Measurements from ENCODE around the gene ETV2. TPM values are rescaled to one million over a fixed set of nuclear protein-coding genes. Genes with fewer than 3 reads are reported as not detected.
A peak's percentile ranks its signal among the peaks of the same experiment; 100 is the strongest.
"Not testable (repeated sequence)": the region's sequence is repeated elsewhere in the genome, so short reads cannot be mapped to it uniquely, and the experiment has no call there.

Gene ETV2
- total and polyA plus RNA-seq, 2 of the 4 experiments (the other 2 are of a cell fraction) = 1.2 TPM; not detected in 1

DNA sequence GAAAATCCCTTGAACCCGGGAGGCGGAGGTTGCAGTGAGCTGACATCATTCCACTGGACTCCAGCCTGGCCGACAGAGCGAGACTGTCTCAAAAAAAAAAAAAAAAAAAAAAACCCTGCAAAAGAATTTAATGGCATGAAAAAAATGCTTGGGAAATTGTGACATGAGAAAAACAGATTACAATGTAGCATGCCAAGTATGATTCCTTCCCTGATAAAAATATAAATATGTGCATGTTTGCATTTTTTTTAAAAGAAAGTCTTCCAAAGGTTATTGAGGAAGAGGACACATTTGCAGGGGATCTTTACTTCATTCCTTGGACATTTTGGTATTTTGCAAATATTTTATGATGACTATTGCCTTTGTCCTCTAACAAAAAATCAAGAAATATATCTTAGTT is 48.3 kb downstream of the ETV2 start:
- Histone ChIP-seq H3K14ac (replicated peaks; ENCODE audit: low read depth, low read length) (no peak overlapping the region), H2BK15ac (ENCODE audit: low read depth, low read length) (no peak overlapping the region), H3K9me1 (ENCODE audit: insufficient read depth, low read length) (no peaks in the 10 kb centered on the region), H2AK5ac (ENCODE audit: low read depth, low read length) (no peak overlapping the region), H3K4me1 (ENCODE audit: control insufficient read depth, insufficient read depth, low read length) (peaks cover 3% of the 10 kb centered on the region; the same call in 1 of the 2 replicates), H2AK9ac (replicated peaks; ENCODE audit: low read depth, low read length, poor library complexity) (no peak overlapping the region), H3K27ac (ENCODE audit: insufficient read depth, low read length) (no peak overlapping the region), H2AFZ (replicated peaks; ENCODE audit: low read length, poor library complexity) (no peak overlapping the region), H3K4ac (ENCODE audit: low read depth, low read length) (no peak overlapping the region), H3K23ac (ENCODE audit: low read depth, low read length) (no peak overlapping the region), H2BK5ac (ENCODE audit: low read depth, low read length, poor library complexity, severe bottlenecking) (no peak overlapping the region), H4K5ac (ENCODE audit: low read depth, low read length) (no peak overlapping the region), H3K4me2 (ENCODE audit: low read depth, low read length) (no peak overlapping the region), H3K36me3 (ENCODE audit: control insufficient read depth, insufficient read depth, low read length) (no peaks in the 10 kb centered on the region), H3K9ac (ENCODE audit: low read depth, low read length) (no peak overlapping the region), H4K20me1 (ENCODE audit: insufficient read depth, low read length) (no peaks in the 10 kb centered on the region), H2BK20ac (ENCODE audit: low read depth, low read length) (no peak overlapping the region), H4K91ac (ENCODE audit: insufficient read depth, low read depth, low read length) (no peak overlapping the region), H3K18ac (ENCODE audit: low read depth, low read length) (no peak overlapping the region), H4K8ac (ENCODE audit: low read depth in 2 of 2, low read length in 2 of 2) (no peak overlapping the region), H3K9me3 (ENCODE audit: control insufficient read depth, insufficient read depth, low read length) (no peaks in the 10 kb centered on the region), H3K79me1 (ENCODE audit: low read depth in 1 of 2, low read length in 2 of 2) (no peaks in the 10 kb centered on the region), H3K56ac (ENCODE audit: extremely low read depth, insufficient read depth, low read length) (no peak overlapping the region), H3K4me3 (ENCODE audit: insufficient read depth, low read depth, low read length) (no peak overlapping the region), H3K27me3 (ENCODE audit: control insufficient read depth, insufficient read depth, low read length) (0 out of 2 replicates have a peak, but pooled peaks cover 2% of the 10 kb centered on the region), H2BK120ac (ENCODE audit: low read depth, low read length) (no peak overlapping the region)
- no TSS peak for BruUV-seq (replicated peaks)
- dilution Hi-C loops (cut with HindIII; ENCODE audit: low sequenced_read_pairs, unreplicated experiment) (no loop called here), intact Hi-C loops (cut with micrococcal nuclease) (no loop called here), in situ Hi-C loops (cut with MboI; ENCODE audit: low sequenced_read_pairs) (no loop called here)
- CTCF ChIA-PET = interaction anchor here (0.7 kb wide), 1 partner anchor 141 kb away, joined by 6 read pairs; no protein-coding TSS in a partner anchor
- POLR2A ChIA-PET (ENCODE audit: unreplicated experiment) = no interaction called here
- WGBS, 2 experiments (ENCODE audit: extremely low coverage in 2 of 2, insufficient read length in 1 of 2) = no CpG with 5 or more reads among the region's 4 CpGs
- no peak for TF ChIP-seq RFX5 (IDR thresholded peaks at IDR 0.05; ENCODE audit: low read depth, low read length)
- TF ChIP-seq RAD21 (IDR thresholded peaks at IDR 0.05; ENCODE audit: low read length) = no peak
- TF ChIP-seq, protein P1, sequence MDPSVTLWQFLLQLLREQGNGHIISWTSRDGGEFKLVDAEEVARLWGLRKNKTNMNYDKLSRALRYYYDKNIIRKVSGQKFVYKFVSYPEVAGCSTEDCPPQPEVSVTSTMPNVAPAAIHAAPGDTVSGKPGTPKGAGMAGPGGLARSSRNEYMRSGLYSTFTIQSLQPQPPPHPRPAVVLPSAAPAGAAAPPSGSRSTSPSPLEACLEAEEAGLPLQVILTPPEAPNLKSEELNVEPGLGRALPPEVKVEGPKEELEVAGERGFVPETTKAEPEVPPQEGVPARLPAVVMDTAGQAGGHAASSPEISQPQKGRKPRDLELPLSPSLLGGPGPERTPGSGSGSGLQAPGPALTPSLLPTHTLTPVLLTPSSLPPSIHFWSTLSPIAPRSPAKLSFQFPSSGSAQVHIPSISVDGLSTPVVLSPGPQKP (IDR thresholded peaks at IDR 0.05; ENCODE audit: borderline replicate concordance, low read depth, low read length) = no peak
- no peak for TF ChIP-seq BHLHE40 (IDR thresholded peaks at IDR 0.05; ENCODE audit: low read depth, low read length)
- no peak for TF ChIP-seq CHD1 (IDR thresholded peaks at IDR 0.05; ENCODE audit: low read depth, low read length)
- no peak for TF ChIP-seq CEBPB (IDR thresholded peaks at IDR 0.05; ENCODE audit: low read depth, low read length)
- no peak for TF ChIP-seq NFE2L2 (IDR thresholded peaks at IDR 0.05; ENCODE audit: low read depth, low read length)
- no peak for TF ChIP-seq RCOR1 (IDR thresholded peaks at IDR 0.05; ENCODE audit: insufficient replicate concordance, low read length)
- no peak for TF ChIP-seq MAFK (IDR thresholded peaks at IDR 0.05; ENCODE audit: low read depth, low read length)
- no peak for TF ChIP-seq MXI1 (IDR thresholded peaks at IDR 0.05; ENCODE audit: borderline replicate concordance, low read depth, low read length)
- peak; percentile 42 for ATAC-seq (ENCODE audit: low read depth)
- no peak for DNase-seq

- H4K5ac ChIP-seq (ENCODE audit: low read depth, low read length); H3K9me1 ChIP-seq (ENCODE audit: insufficient read depth, low read length); H3K27ac ChIP-seq (ENCODE audit: insufficient read depth, low read length); ATAC-seq (ENCODE audit: low read depth); CTCF ChIA-PET; H4K91ac ChIP-seq (ENCODE audit: insufficient read depth, low read depth, low read length); H3K4ac ChIP-seq (ENCODE audit: low read depth, low read length); POLR2A ChIA-PET (ENCODE audit: unreplicated experiment); H2AK5ac ChIP-seq (ENCODE audit: low read depth, low read length); dilution Hi-C loops (cut with HindIII; ENCODE audit: low sequenced_read_pairs, unreplicated experiment); H3K9me3 ChIP-seq (ENCODE audit: control insufficient read depth, insufficient read depth, low read length); H4K20me1 ChIP-seq (ENCODE audit: insufficient read depth, low read length); H3K18ac ChIP-seq (ENCODE audit: low read depth, low read length); H3K36me3 ChIP-seq (ENCODE audit: control insufficient read depth, insufficient read depth, low read length); DNase-seq; H2BK20ac ChIP-seq (ENCODE audit: low read depth, low read length); H3K56ac ChIP-seq (ENCODE audit: extremely low read depth, insufficient read depth, low read length); H2AK9ac ChIP-seq (replicated peaks; ENCODE audit: low read depth, low read length, poor library complexity); H2BK5ac ChIP-seq (ENCODE audit: low read depth, low read length, poor library complexity, severe bottlenecking); H2BK120ac ChIP-seq (ENCODE audit: low read depth, low read length); H3K23ac ChIP-seq (ENCODE audit: low read depth, low read length); H2BK15ac ChIP-seq (ENCODE audit: low read depth, low read length); BruUV-seq (replicated peaks); in situ Hi-C loops (cut with MboI; ENCODE audit: low sequenced_read_pairs); intact Hi-C loops (cut with micrococcal nuclease); H3K79me1 ChIP-seq (ENCODE audit: low read depth in 1 of 2, low read length in 2 of 2); H2AFZ ChIP-seq (replicated peaks; ENCODE audit: low read length, poor library complexity); H3K14ac ChIP-seq (replicated peaks; ENCODE audit: low read depth, low read length); H3K4me3 ChIP-seq (ENCODE audit: insufficient read depth, low read depth, low read length); H3K27me3 ChIP-seq (ENCODE audit: control insufficient read depth, insufficient read depth, low read length); H4K8ac ChIP-seq (ENCODE audit: low read depth in 2 of 2, low read length in 2 of 2); H3K4me1 ChIP-seq (ENCODE audit: control insufficient read depth, insufficient read depth, low read length); H3K4me2 ChIP-seq (ENCODE audit: low read depth, low read length); H3K9ac ChIP-seq (ENCODE audit: low read depth, low read length): not testable (repeated sequence)
- WGBS, 2 experiments (ENCODE audit: extremely low coverage in 2 of 2, insufficient read length in 1 of 2) = 94% methylated on average over 13 of the region's 37 CpGs; no CpG with 5 or more reads in 1 of the 2 experiments
Measured at GRCh38 chr19:35691106-35691505, 49.6 kb downstream of the ETV2 start.
